ENCODE data around the gene CDKAL1.

CDKAL1 gene

DNA sequence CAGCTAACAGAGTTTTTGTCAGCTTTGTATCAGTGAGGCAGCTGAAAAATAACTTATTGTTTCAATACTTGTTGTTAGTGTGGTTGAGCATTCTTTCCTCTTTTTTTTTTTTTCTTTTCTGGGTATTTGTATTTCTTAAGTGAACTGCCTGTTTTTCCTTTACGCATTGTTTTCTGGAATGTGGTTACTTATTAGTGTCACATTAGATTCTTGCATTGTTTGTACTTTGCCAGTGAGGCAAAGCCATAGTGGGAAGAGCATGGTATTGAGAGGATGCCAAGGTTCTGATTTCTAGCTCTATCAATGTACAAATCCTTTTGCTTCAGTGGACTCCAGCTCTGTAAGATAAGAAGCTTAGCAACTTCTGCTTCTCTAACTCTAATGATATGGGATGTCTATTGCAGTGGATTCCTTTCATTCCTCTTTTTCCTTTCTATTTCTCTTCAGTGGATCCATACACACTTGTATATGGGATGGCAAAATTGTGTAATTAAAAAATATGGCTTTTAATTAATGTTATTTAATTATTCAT is 3.9 kb downstream of the CDKAL1 start:
- H3K4me2 ChIP-seq (ENCODE audit: low read depth, low read length, poor library complexity, severe bottlenecking) = peak overlapping the region; percentile 60
- H3K9ac ChIP-seq (ENCODE audit: low read depth, low read length, poor library complexity, severe bottlenecking) = peak overlapping the region; percentile 2
- H3K79me2 ChIP-seq (ENCODE audit: insufficient read depth, low read length) = peaks cover 87% of the 10 kb centered on the region
- peaks cover 12% of the 10 kb centered on the region; the same call in 1 of the 2 replicates for H3K36me3 ChIP-seq (ENCODE audit: insufficient read depth, low read length)
- H2AFZ ChIP-seq (ENCODE audit: low read length) = no peak overlapping the region
- no peaks in the 10 kb centered on the region for H3K9me3 ChIP-seq (ENCODE audit: insufficient read depth, low read depth, low read length)
- H3K9me2 ChIP-seq (replicated peaks; ENCODE audit: low read depth, low read length) = no peaks in the 10 kb centered on the region
- H3F3A ChIP-seq (ENCODE audit: low read depth) = no peaks in the 10 kb centered on the region
- H3K4me3 ChIP-seq (ENCODE audit: low read length, poor library complexity, severe bottlenecking) = peak overlapping the region; percentile 28
- H3K4me1 ChIP-seq (ENCODE audit: insufficient read depth, low read length, poor library complexity, severe bottlenecking) = peaks cover 47% of the 10 kb centered on the region
- TF ChIP-seq, protein P1, sequence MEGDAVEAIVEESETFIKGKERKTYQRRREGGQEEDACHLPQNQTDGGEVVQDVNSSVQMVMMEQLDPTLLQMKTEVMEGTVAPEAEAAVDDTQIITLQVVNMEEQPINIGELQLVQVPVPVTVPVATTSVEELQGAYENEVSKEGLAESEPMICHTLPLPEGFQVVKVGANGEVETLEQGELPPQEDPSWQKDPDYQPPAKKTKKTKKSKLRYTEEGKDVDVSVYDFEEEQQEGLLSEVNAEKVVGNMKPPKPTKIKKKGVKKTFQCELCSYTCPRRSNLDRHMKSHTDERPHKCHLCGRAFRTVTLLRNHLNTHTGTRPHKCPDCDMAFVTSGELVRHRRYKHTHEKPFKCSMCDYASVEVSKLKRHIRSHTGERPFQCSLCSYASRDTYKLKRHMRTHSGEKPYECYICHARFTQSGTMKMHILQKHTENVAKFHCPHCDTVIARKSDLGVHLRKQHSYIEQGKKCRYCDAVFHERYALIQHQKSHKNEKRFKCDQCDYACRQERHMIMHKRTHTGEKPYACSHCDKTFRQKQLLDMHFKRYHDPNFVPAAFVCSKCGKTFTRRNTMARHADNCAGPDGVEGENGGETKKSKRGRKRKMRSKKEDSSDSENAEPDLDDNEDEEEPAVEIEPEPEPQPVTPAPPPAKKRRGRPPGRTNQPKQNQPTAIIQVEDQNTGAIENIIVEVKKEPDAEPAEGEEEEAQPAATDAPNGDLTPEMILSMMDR (conservative IDR thresholded peaks at IDR 0.05; ENCODE audit: low read length) = no peak
- no peak for TF ChIP-seq EZH2phosphoT487 (IDR thresholded peaks at IDR 0.05; ENCODE audit: borderline replicate concordance)
- no peaks in the 10 kb centered on the region for H3K27me3 ChIP-seq (ENCODE audit: insufficient read depth, low read length, poor library complexity, severe bottlenecking)
- peaks cover 12% of the 10 kb centered on the region for H4K20me1 ChIP-seq (ENCODE audit: insufficient read depth, low read length, poor library complexity, severe bottlenecking)

DNA sequence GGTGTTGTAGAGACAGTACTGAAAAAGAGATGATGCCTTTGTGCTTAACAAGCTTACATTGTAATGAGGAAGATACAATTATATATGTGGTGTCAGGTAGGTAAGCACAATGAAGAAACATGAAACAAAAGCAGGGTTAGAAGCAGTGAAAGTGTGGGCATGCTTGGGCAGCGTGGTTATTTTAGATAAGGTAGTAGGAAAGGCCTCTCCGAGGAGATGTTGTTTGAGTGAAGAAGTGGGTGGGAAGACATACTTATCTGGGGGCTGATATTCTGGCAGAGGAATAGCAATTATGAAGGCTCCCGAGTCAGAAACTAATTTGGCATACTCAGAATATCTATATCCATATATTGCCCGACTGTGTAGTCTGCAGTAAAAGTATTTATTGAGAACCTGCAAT is 4.7 kb downstream of the CDKAL1 start:
- H3K4me1 ChIP-seq (ENCODE audit: insufficient read depth, low read length, poor library complexity, severe bottlenecking) = peaks cover 43% of the 10 kb centered on the region
- no peaks in the 10 kb centered on the region for H3K27me3 ChIP-seq (ENCODE audit: insufficient read depth, low read length, poor library complexity, severe bottlenecking)
- peak overlapping the region; percentile 60 for H3K4me2 ChIP-seq (ENCODE audit: low read depth, low read length, poor library complexity, severe bottlenecking)
- no peaks in the 10 kb centered on the region for H3K9me3 ChIP-seq (ENCODE audit: insufficient read depth, low read depth, low read length)
- peak overlapping the region; percentile 9 for H3K9ac ChIP-seq (ENCODE audit: low read depth, low read length, poor library complexity, severe bottlenecking)
- H2AFZ ChIP-seq (ENCODE audit: low read length) = no peak overlapping the region
- TF ChIP-seq, protein P1 (conservative IDR thresholded peaks at IDR 0.05; ENCODE audit: low read length) = no peak
- TF ChIP-seq EZH2phosphoT487 (IDR thresholded peaks at IDR 0.05; ENCODE audit: borderline replicate concordance) = no peak
- H4K20me1 ChIP-seq (ENCODE audit: insufficient read depth, low read length, poor library complexity, severe bottlenecking) = peaks cover 12% of the 10 kb centered on the region
- peaks cover 12% of the 10 kb centered on the region; the same call in 1 of the 2 replicates for H3K36me3 ChIP-seq (ENCODE audit: insufficient read depth, low read length)
- peak overlapping the region; percentile 27 for H3K4me3 ChIP-seq (ENCODE audit: low read length, poor library complexity, severe bottlenecking)
- H3K9me2 ChIP-seq (replicated peaks; ENCODE audit: low read depth, low read length) = no peaks in the 10 kb centered on the region
- H3F3A ChIP-seq (ENCODE audit: low read depth) = no peaks in the 10 kb centered on the region
- H3K79me2 ChIP-seq (ENCODE audit: insufficient read depth, low read length) = peaks cover 91% of the 10 kb centered on the region

DNA sequence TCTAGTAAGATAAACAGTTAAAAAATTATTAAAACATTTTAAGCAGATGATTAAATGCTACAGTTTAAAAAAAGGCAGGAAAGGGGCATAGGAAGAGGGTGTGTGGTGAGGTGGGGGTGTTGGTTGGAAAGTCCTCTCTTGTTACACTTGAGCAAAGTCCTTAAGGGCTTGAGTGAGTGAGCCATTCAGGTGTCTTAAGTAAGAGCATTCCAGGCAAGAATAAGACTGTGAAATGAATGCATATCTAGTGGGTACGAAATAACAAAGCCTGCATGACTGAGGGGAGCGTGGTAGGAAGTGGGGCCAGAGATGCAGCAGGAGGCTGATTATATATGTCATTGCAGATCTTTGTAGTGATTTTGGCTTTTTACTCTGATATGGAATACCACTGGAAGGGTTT is 5.1 kb downstream of the CDKAL1 start:
- Histone ChIP-seq H3K9me2 (replicated peaks; ENCODE audit: low read depth, low read length) (no peaks in the 10 kb centered on the region), H3K4me3 (ENCODE audit: low read length, poor library complexity, severe bottlenecking) (peak overlapping the region; percentile 27), H3K27me3 (ENCODE audit: insufficient read depth, low read length, poor library complexity, severe bottlenecking) (no peaks in the 10 kb centered on the region), H3K36me3 (ENCODE audit: insufficient read depth, low read length) (peaks cover 12% of the 10 kb centered on the region; the same call in 1 of the 2 replicates), H3K9me3 (ENCODE audit: insufficient read depth, low read depth, low read length) (no peaks in the 10 kb centered on the region), H2AFZ (ENCODE audit: low read length) (no peak overlapping the region), H3F3A (ENCODE audit: low read depth) (no peaks in the 10 kb centered on the region), H4K20me1 (ENCODE audit: insufficient read depth, low read length, poor library complexity, severe bottlenecking) (peaks cover 12% of the 10 kb centered on the region), H3K4me1 (ENCODE audit: insufficient read depth, low read length, poor library complexity, severe bottlenecking) (peaks cover 42% of the 10 kb centered on the region), H3K9ac (ENCODE audit: low read depth, low read length, poor library complexity, severe bottlenecking) (peak overlapping the region; percentile 9), H3K79me2 (ENCODE audit: insufficient read depth, low read length) (peaks cover 94% of the 10 kb centered on the region), H3K4me2 (ENCODE audit: low read depth, low read length, poor library complexity, severe bottlenecking) (peak overlapping the region; percentile 60)
- TF ChIP-seq, protein P1 (conservative IDR thresholded peaks at IDR 0.05; ENCODE audit: low read length) = no peak
- TF ChIP-seq EZH2phosphoT487 (IDR thresholded peaks at IDR 0.05; ENCODE audit: borderline replicate concordance) = no peak
